ENCODE results near the gene THRA. TPM values are rescaled to one million over a fixed set of nuclear protein-coding genes. Genes with fewer than 3 reads are reported as not detected.
A peak's percentile ranks its signal among the peaks of the same experiment; 100 is the strongest.

Gene THRA
- total RNA-seq, 1 experiment from 2014 or later, result 11.7 TPM

DNA sequence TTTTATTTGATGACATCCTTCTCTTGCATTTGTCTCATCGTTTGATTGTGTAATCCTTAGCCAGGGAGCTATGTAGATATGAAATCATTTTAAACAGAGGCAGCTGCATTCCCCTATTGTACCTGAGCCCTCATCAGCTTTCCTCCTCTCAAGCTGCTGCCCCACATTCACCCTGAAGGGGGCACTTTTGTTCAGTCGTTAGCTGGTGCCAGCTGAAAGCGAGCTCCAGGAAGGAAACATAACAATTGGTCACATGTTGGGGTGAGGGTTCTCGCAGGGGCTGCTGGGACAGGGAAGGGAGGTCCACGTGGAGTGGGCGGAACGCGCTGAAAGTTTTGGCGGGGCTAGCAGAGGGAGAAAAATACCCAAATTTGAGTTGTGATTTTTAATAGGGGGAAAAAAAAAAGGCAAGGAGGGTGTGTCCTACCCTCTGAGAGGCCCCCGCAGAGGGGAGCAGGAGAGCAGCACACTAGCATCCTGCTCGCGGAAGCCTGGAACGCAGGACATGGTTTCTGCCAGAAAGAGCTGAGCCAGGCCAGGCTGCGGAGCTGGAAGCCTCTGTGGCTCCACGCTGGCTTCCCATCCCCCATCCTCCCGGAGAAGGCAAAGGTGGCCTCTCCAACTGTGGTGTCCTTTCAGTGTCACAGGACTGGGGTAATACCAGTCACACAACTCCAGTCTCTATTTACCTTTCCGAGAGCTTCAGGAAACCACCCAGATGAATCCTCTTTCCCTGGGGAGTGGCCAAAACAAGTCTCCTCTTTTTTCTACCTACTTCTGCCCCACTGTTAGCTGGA, 50.5 kb downstream of the THRA start:
- H3K4me1 ChIP-seq (ENCODE audit: control insufficient read depth, insufficient read depth, low read length), result peaks cover 39% of the 10 kb centered on the region
- TSS peak; percentile 98 for BruUV-seq (replicated peaks)
- intact Hi-C loops (cut with micrococcal nuclease; ENCODE audit: unreplicated experiment) (loop anchor here (1.0 to 10.0 kb wide), 2 partner anchors 55 to 99 kb away; partner anchors contain the start of gene CSF3), in situ Hi-C loops (cut with HindIII; ENCODE audit: low pct_unique_long_range_greater_than_20kb, low sequenced_read_pairs) (no loop called here)
- no peaks in the 10 kb centered on the region for H3K36me3 ChIP-seq (ENCODE audit: control insufficient read depth, insufficient read depth, low read length)
- ChIA-PET POLR2A (interaction anchor here (0.5 to 2.1 kb wide), 9 partner anchors 10 to 92 kb away, joined by 3 to 13 read pairs (median 4); partner anchors contain the start of gene NR1D1), CTCF (interaction anchor here (0.5 to 3.1 kb wide), 22 partner anchors 10 to 177 kb away, joined by 3 to 42 read pairs (median 4); partner anchors contain the start of genes CASC3, CSF3, MED24 and MSL1)
- peak overlapping the region; percentile 43 to 68 for H3K4me3 ChIP-seq (ENCODE audit: low read depth in 2 of 2, low read length in 2 of 2)
- 0 out of 2 replicates have a peak, but pooled peaks have one; percentile 86 for TF ChIP-seq SIN3A (IDR thresholded peaks at IDR 0.05; ENCODE audit: borderline replicate concordance, insufficient read depth, low read depth, low read length)
- TF ChIP-seq TCF7L2 (IDR thresholded peaks at IDR 0.05; ENCODE audit: low read depth, low read length), result no peak
- TF ChIP-seq CTCF (IDR thresholded peaks at IDR 0.05), result peak; percentile 90
- TF ChIP-seq POLR2AphosphoS5 (IDR thresholded peaks at IDR 0.05; ENCODE audit: low read depth, low read length), result peak; percentile 97
- DNase-seq (ENCODE audit: low read depth, low spot score) (peak; percentile 84), ATAC-seq (peak; percentile 92)
- peak overlapping the region; percentile 97 for H3K27ac ChIP-seq (ENCODE audit: low read length)
- no peaks in the 10 kb centered on the region for H3K9me3 ChIP-seq (ENCODE audit: control insufficient read depth, insufficient read depth, low read depth, low read length)
- no peaks in the 10 kb centered on the region for H3K27me3 ChIP-seq (ENCODE audit: control insufficient read depth, insufficient read depth, low read length)

DNA sequence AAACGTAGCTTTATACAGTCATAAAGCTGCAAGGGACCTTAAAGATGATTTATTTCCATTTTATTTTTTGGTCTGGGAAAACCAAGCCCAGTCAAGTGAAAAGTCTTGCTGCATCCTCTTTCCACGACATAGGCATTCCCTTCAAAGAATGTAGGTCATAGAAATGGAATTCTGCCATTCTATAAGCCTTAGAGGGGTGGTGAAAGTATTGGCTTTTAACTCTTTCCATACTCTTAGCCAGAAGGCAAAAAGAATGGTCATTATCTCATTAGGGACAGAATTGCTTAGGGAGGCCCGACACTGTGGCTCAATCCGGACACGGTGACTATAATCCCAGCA, 51.1 kb downstream of the THRA start:
- Histone ChIP-seq H3K4me3 (ENCODE audit: low read depth in 2 of 2, low read length in 2 of 2) (peak overlapping the region; percentile 43 to 68), H3K27ac (ENCODE audit: low read length) (peak overlapping the region; percentile 97), H3K9me3 (ENCODE audit: control insufficient read depth, insufficient read depth, low read depth, low read length) (no peaks in the 10 kb centered on the region), H3K36me3 (ENCODE audit: control insufficient read depth, insufficient read depth, low read length) (no peaks in the 10 kb centered on the region), H3K27me3 (ENCODE audit: control insufficient read depth, insufficient read depth, low read length) (no peaks in the 10 kb centered on the region), H3K4me1 (ENCODE audit: control insufficient read depth, insufficient read depth, low read length) (peaks cover 37% of the 10 kb centered on the region)
- POLR2A ChIA-PET, result interaction anchor here (1.3 to 2.1 kb wide), 3 partner anchors 11 to 55 kb away, joined by 3 to 13 read pairs (median 4); partner anchors contain the start of gene NR1D1
- intact Hi-C loops (cut with micrococcal nuclease; ENCODE audit: unreplicated experiment), result loop anchor here (1.0 to 10.0 kb wide), 2 partner anchors 54 to 99 kb away; partner anchors contain the start of gene CSF3
- TF ChIP-seq, protein P1, sequence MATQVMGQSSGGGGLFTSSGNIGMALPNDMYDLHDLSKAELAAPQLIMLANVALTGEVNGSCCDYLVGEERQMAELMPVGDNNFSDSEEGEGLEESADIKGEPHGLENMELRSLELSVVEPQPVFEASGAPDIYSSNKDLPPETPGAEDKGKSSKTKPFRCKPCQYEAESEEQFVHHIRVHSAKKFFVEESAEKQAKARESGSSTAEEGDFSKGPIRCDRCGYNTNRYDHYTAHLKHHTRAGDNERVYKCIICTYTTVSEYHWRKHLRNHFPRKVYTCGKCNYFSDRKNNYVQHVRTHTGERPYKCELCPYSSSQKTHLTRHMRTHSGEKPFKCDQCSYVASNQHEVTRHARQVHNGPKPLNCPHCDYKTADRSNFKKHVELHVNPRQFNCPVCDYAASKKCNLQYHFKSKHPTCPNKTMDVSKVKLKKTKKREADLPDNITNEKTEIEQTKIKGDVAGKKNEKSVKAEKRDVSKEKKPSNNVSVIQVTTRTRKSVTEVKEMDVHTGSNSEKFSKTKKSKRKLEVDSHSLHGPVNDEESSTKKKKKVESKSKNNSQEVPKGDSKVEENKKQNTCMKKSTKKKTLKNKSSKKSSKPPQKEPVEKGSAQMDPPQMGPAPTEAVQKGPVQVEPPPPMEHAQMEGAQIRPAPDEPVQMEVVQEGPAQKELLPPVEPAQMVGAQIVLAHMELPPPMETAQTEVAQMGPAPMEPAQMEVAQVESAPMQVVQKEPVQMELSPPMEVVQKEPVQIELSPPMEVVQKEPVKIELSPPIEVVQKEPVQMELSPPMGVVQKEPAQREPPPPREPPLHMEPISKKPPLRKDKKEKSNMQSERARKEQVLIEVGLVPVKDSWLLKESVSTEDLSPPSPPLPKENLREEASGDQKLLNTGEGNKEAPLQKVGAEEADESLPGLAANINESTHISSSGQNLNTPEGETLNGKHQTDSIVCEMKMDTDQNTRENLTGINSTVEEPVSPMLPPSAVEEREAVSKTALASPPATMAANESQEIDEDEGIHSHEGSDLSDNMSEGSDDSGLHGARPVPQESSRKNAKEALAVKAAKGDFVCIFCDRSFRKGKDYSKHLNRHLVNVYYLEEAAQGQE (IDR thresholded peaks at IDR 0.05; ENCODE audit: insufficient read depth in 1 of 2, low read depth in 2 of 2, low read length in 1 of 2), result no peak
- TF ChIP-seq CTCF (IDR thresholded peaks at IDR 0.05) (no peak), POLR2AphosphoS5 (IDR thresholded peaks at IDR 0.05; ENCODE audit: low read depth, low read length) (no peak), SIN3A (IDR thresholded peaks at IDR 0.05; ENCODE audit: borderline replicate concordance, insufficient read depth, low read depth, low read length) (no peak), TCF7L2 (IDR thresholded peaks at IDR 0.05; ENCODE audit: low read depth, low read length) (no peak)
- in situ Hi-C loops (cut with HindIII; ENCODE audit: low pct_unique_long_range_greater_than_20kb, low sequenced_read_pairs), result no loop called here
- ATAC-seq (no peak), DNase-seq (ENCODE audit: low read depth, low spot score) (no peak)
- CTCF ChIA-PET, result interaction anchor here (1.1 to 3.1 kb wide), 9 partner anchors 10 to 176 kb away, joined by 3 to 42 read pairs (median 7); partner anchors contain the start of genes CASC3, MSL1 and NR1D1
- BruUV-seq (replicated peaks), result no TSS peak

Measured in Panc1 (cell line).